DND-41 (cell line): ENCODE results near the gene ACSM3.

Source experiments
- ATAC-seq: fragments of 200-7000 bp; cut with Tn5 transposase; 3 replicates; pipeline ENCODE4 v1.9.1; 2021; ENCODE audit warnings: low read depth; ENCODE audit not compliant: insufficient read depth
- DNase-seq: peaks from one replicate; pipeline ENCODE4 v3.0.0-alpha.2; 2020
- H2AFZ ChIP-seq: 2 replicates; pipeline ENCODE4 v1.6.0; 2012; ENCODE audit warnings: low read depth, low read length
- H3K27ac ChIP-seq: 2 replicates; pipeline ENCODE4 v1.5.1; 2012; ENCODE audit warnings: low read length, inconsistent platforms
- H3K27me3 ChIP-seq: fragments of 200-600 bp; sonication (generic); 2 replicates; pipeline ENCODE4 v1.6.0; 2012; ENCODE audit warnings: low read length, mild to moderate bottlenecking, inconsistent platforms; ENCODE audit not compliant: insufficient read depth, poor library complexity
- H3K36me3 ChIP-seq: 2 replicates; pipeline ENCODE4 v1.5.1; 2012; ENCODE audit warnings: low read length, inconsistent platforms; ENCODE audit not compliant: insufficient read depth
- H3K4me1 ChIP-seq: 2 replicates; pipeline ENCODE4 v1.5.1; 2012; ENCODE audit warnings: mild to moderate bottlenecking, low read length; ENCODE audit not compliant: insufficient read depth
- H3K4me2 ChIP-seq: 2 replicates; pipeline ENCODE4 v1.6.0; 2012; ENCODE audit warnings: mild to moderate bottlenecking, moderate library complexity, low read length, inconsistent platforms; ENCODE audit not compliant: insufficient read depth
- H3K4me3 ChIP-seq, 2 experiments: fragments of 200-600 bp in 1 of 2; shearing (Covaris generic) in 1 of 2; 2 replicates each; pipeline ENCODE4 v1.5.1; 2012 to 2016; ENCODE audit warnings: inconsistent platforms in 2 of 2, low read length in 2 of 2, mild to moderate bottlenecking in 2 of 2, low read depth in 1 of 2, moderate library complexity in 1 of 2
- H3K79me2 ChIP-seq: 2 replicates; pipeline ENCODE4 v1.6.0; 2012; ENCODE audit warnings: low read length, inconsistent platforms; ENCODE audit not compliant: insufficient read depth
- H3K9ac ChIP-seq: 2 replicates; pipeline ENCODE4 v1.6.0; 2012; ENCODE audit warnings: low read depth, mild to moderate bottlenecking, inconsistent platforms, low read length, moderate library complexity
- H3K9me3 ChIP-seq: 2 replicates; pipeline ENCODE4 v1.5.1; 2012; ENCODE audit warnings: low read length, moderate library complexity, mild to moderate bottlenecking, inconsistent platforms; ENCODE audit not compliant: insufficient read depth, severe bottlenecking
- H4K20me1 ChIP-seq: 2 replicates; pipeline ENCODE4 v1.6.0; 2012; ENCODE audit warnings: low read length; ENCODE audit not compliant: insufficient read depth
- CTCF ChIP-seq: IDR thresholded peaks from 2 replicates; pipeline ENCODE4 v1.5.1; 2012; ENCODE audit warnings: borderline replicate concordance, low read length, moderate library complexity, mild to moderate bottlenecking; ENCODE audit not compliant: poor library complexity, severe bottlenecking; ENCODE audit errors: extremely low read depth
- EZH2 ChIP-seq: IDR thresholded peaks from 3 replicates; pipeline ENCODE4 v1.6.1; 2012; ENCODE audit warnings: borderline replicate concordance, low read depth, mild to moderate bottlenecking, moderate library complexity, low read length, inconsistent platforms; ENCODE audit not compliant: severe bottlenecking

Gene ACSM3

GRCh38 chr16:20765732-20766131 lies 1.9 kb downstream of the ACSM3 start:
- no peaks in the 10 kb centered on the region for H3K27me3 ChIP-seq
- no peak overlapping the region for H2AFZ ChIP-seq
- H3K79me2 ChIP-seq = no peaks in the 10 kb centered on the region
- H3K27ac ChIP-seq = no peak overlapping the region
- no peaks in the 10 kb centered on the region for H3K36me3 ChIP-seq
- H3K4me3 ChIP-seq = no peak overlapping the region
- TF ChIP-seq EZH2 (no peak), CTCF (no peak)
- H4K20me1 ChIP-seq = no peaks in the 10 kb centered on the region
- no peak for ATAC-seq
- no peaks in the 10 kb centered on the region for H3K9me3 ChIP-seq
- peaks cover 22% of the 10 kb centered on the region for H3K4me1 ChIP-seq
- DNase-seq = no peak
- H3K9ac ChIP-seq = no peak overlapping the region
- no peak overlapping the region for H3K4me2 ChIP-seq

- Histone ChIP-seq H3K9ac (no peak overlapping the region), H3K4me2 (no peak overlapping the region), H2AFZ (no peak overlapping the region), H3K4me1 (peaks cover 22% of the 10 kb centered on the region), H3K27me3 (no peaks in the 10 kb centered on the region), H3K9me3 (no peaks in the 10 kb centered on the region), H3K79me2 (no peaks in the 10 kb centered on the region), H3K27ac (no peak overlapping the region), H4K20me1 (no peaks in the 10 kb centered on the region), H3K4me3 (no peak overlapping the region), H3K36me3 (no peaks in the 10 kb centered on the region)
- TF ChIP-seq EZH2 (no peak), CTCF (no peak)
- ATAC-seq (no peak), DNase-seq (no peak)
Observed at GRCh38 chr16:20766294-20766693, 2.5 kb downstream of the ACSM3 start.

GRCh38 chr16:20767577-20767976 lies 3.8 kb downstream of the ACSM3 start:
- H3K27me3 ChIP-seq = no peaks in the 10 kb centered on the region
- DNase-seq (no peak), ATAC-seq (no peak)
- H3K9ac ChIP-seq = no peak overlapping the region
- no peaks in the 10 kb centered on the region for H3K9me3 ChIP-seq
- TF ChIP-seq EZH2 (no peak), CTCF (no peak)
- H3K4me3 ChIP-seq = no peak overlapping the region
- no peaks in the 10 kb centered on the region for H3K36me3 ChIP-seq
- no peak overlapping the region for H3K4me2 ChIP-seq
- peaks cover 22% of the 10 kb centered on the region for H3K4me1 ChIP-seq
- H2AFZ ChIP-seq = no peak overlapping the region
- no peak overlapping the region for H3K27ac ChIP-seq
- H4K20me1 ChIP-seq = no peaks in the 10 kb centered on the region
- no peaks in the 10 kb centered on the region for H3K79me2 ChIP-seq

GRCh38 chr16:20768121-20768520 lies 4.3 kb downstream of the ACSM3 start:
- H3K27me3 ChIP-seq = no peaks in the 10 kb centered on the region
- no peak overlapping the region for H3K9ac ChIP-seq
- H3K79me2 ChIP-seq = no peaks in the 10 kb centered on the region
- DNase-seq (no peak), ATAC-seq (no peak)
- H3K4me2 ChIP-seq = no peak overlapping the region
- peaks cover 18% of the 10 kb centered on the region for H3K4me1 ChIP-seq
- H3K4me3 ChIP-seq = no peak overlapping the region
- no peaks in the 10 kb centered on the region for H3K9me3 ChIP-seq
- H3K27ac ChIP-seq = no peak overlapping the region
- H3K36me3 ChIP-seq = no peaks in the 10 kb centered on the region
- no peak overlapping the region for H2AFZ ChIP-seq
- no peaks in the 10 kb centered on the region for H4K20me1 ChIP-seq
- TF ChIP-seq EZH2 = no peak
- TF ChIP-seq CTCF = no peak
